Neuronal stem cell (in vitro differentiated cells): ENCODE data around the gene DENND6B.

ENCODE experiments used
- DNase-seq: peaks from one replicate; pipeline ENCODE4 v3.0.0-alpha.2; 2013; ENCODE audit warnings: low spot score
- H2AFZ ChIP-seq: one replicate; pipeline ENCODE4 v1.6.1; 2013; ENCODE audit warnings: mild to moderate bottlenecking, low read length, inconsistent platforms
- H2AK5ac ChIP-seq: 2 replicates; pipeline ENCODE4 v1.6.1; 2013; ENCODE audit warnings: low read depth, mild to moderate bottlenecking, inconsistent platforms, low read length, moderate library complexity, mixed read lengths
- H2BK120ac ChIP-seq: 2 replicates; pipeline ENCODE4 v1.6.1; 2013; ENCODE audit warnings: low read depth, mild to moderate bottlenecking, inconsistent platforms, low read length, moderate library complexity, mixed read lengths
- H2BK12ac ChIP-seq: one replicate; pipeline ENCODE4 v1.6.1; 2013; ENCODE audit warnings: low read length, inconsistent platforms
- H2BK15ac ChIP-seq: 2 replicates; pipeline ENCODE4 v1.6.1; 2013; ENCODE audit warnings: mild to moderate bottlenecking, low read length, inconsistent platforms, mixed read lengths
- H2BK5ac ChIP-seq: one replicate; pipeline ENCODE4 v1.6.1; 2013; ENCODE audit warnings: inconsistent platforms, mild to moderate bottlenecking, low read length, moderate library complexity
- H3K14ac ChIP-seq: one replicate; pipeline ENCODE4 v1.6.1; 2013; ENCODE audit warnings: low read length, inconsistent platforms
- H3K18ac ChIP-seq: 2 replicates; pipeline ENCODE4 v1.6.1; 2013; ENCODE audit warnings: low read length, inconsistent platforms
- H3K23ac ChIP-seq: 2 replicates; pipeline ENCODE4 v1.6.1; 2013; ENCODE audit warnings: low read depth, mild to moderate bottlenecking, mixed read lengths, low read length, inconsistent platforms; ENCODE audit not compliant: poor library complexity
- H3K27ac ChIP-seq: replicated peaks from 3 replicates; pipeline ENCODE4 v1.5.1; 2013; ENCODE audit warnings: low read length, inconsistent platforms
- H3K27me3 ChIP-seq, 3 experiments: 2 replicates each; pipeline ENCODE4 v1.6.1; 2013; ENCODE audit warnings: low read length in 3 of 3, mild to moderate bottlenecking in 2 of 3, inconsistent platforms in 1 of 3, low read depth in 1 of 3, mixed read lengths in 1 of 3, moderate library complexity in 1 of 3; ENCODE audit not compliant: control insufficient read depth in 3 of 3, insufficient read depth in 3 of 3
- H3K36me3 ChIP-seq, 2 donors: replicated peaks in 1 of 2; 2 replicates each; pipeline ENCODE4 v1.6.1; 2013; ENCODE audit warnings: low read length in 2 of 2; ENCODE audit not compliant: control insufficient read depth in 2 of 2, insufficient read depth in 2 of 2
- H3K4ac ChIP-seq: 2 replicates; pipeline ENCODE4 v1.6.1; 2013; ENCODE audit warnings: inconsistent platforms, mild to moderate bottlenecking, low read length, moderate library complexity
- H3K4me1 ChIP-seq, 2 donors: 1 replicate in 1 of 2; 2 replicates in 1 of 2; pipeline ENCODE4 v1.6.1; 2013; ENCODE audit warnings: low read length in 2 of 2, low read depth in 1 of 2; ENCODE audit not compliant: control insufficient read depth in 2 of 2, insufficient read depth in 1 of 2
- H3K4me2 ChIP-seq: one replicate; pipeline ENCODE4 v1.6.1; 2013; ENCODE audit warnings: mild to moderate bottlenecking, low read length, inconsistent platforms; ENCODE audit not compliant: insufficient read depth, poor library complexity, severe bottlenecking
- H3K4me3 ChIP-seq, 2 donors: 2 replicates each; pipeline ENCODE4 v1.5.1; 2013; ENCODE audit warnings: low read length in 2 of 2, mild to moderate bottlenecking in 2 of 2, inconsistent platforms in 1 of 2, moderate library complexity in 1 of 2
- H3K79me1 ChIP-seq: one replicate; pipeline ENCODE4 v1.6.1; 2013; ENCODE audit warnings: low read depth, mild to moderate bottlenecking, inconsistent platforms, low read length, moderate library complexity
- H3K9ac ChIP-seq: one replicate; pipeline ENCODE4 v1.6.1; 2013; ENCODE audit warnings: mild to moderate bottlenecking, low read depth, low read length, inconsistent platforms; ENCODE audit not compliant: poor library complexity
- H3K9me3 ChIP-seq, 2 donors: replicated peaks in 1 of 2; 2 replicates each; pipeline versions ENCODE3 to v1.6.1; 2013; ENCODE audit warnings: low read length in 2 of 2, mild to moderate bottlenecking in 2 of 2, inconsistent platforms in 1 of 2, low read depth in 1 of 2, mixed read lengths in 1 of 2, moderate library complexity in 1 of 2; ENCODE audit not compliant: control insufficient read depth in 2 of 2, insufficient read depth in 1 of 2
- H4K8ac ChIP-seq: one replicate; pipeline ENCODE4 v1.6.1; 2013; ENCODE audit warnings: low read depth, mild to moderate bottlenecking, inconsistent platforms, low read length, moderate library complexity
- H4K91ac ChIP-seq: one replicate; pipeline ENCODE4 v1.6.1; 2013; ENCODE audit warnings: low read length, low read depth, mild to moderate bottlenecking, inconsistent platforms; ENCODE audit not compliant: poor library complexity
- WGBS, 2 donors: extraction: QIAGEN DNeasy Blood & Tissue Kit; methylation state at CpG; one replicate each; pipeline ENCODE4 v1.1.7; 2013; ENCODE audit warnings: missing lambda C conversion rate in 2 of 2, mixed read lengths in 1 of 2; ENCODE audit not compliant: insufficient read length in 2 of 2, insufficient replicate concordance in 1 of 2; ENCODE audit errors: extremely low coverage in 2 of 2; 5-methylcytosine and 5-hydroxymethylcytosine counted together

The DENND6B gene

DNA sequence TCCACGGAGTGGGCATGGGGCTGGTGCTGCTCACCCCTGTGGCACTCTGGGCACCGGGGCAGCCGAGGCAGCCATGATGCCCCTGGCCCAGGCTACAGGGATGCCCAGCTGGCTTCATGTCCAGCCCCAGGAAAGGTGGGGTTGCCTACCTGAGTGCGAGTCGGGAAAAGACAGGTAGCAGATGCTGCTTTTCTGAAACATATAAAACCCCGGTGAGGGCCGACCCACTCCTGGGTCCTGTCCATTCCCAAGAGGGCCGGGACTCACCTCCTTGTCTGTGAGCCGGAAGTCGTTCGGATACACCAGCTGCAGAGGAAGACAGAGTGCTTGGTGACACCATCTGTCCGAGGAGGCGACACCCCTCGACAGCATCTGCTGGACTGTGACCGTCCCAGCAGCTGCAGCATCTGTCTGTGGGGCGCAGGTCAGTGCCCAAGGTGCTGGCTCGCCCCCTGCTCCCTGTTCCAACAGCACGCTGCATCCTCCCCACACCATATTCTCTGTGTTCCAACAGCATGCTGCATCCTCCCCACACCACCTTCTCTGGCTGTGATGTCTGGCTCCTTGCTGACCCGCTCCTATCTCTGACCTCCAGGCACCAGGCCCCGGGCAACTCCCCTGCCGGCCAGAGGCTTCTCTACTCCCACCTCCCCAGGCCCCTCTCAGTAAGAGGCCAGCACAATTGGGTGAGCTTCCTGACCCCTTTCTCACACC, 8.0 kb downstream of the DENND6B start:
- Histone ChIP-seq H2BK15ac (peak overlapping the region; percentile 37), H2AFZ (no peak overlapping the region), H3K23ac (peak overlapping the region; percentile 97), H3K27me3 (no peaks in the 10 kb centered on the region), H3K9me3 (peaks cover 0 to 2% of the 10 kb centered on the region in 2 donors), H2BK120ac (no peak overlapping the region), H3K4me2 (no peak overlapping the region), H2BK12ac (no peak overlapping the region), H4K8ac (peak overlapping the region; percentile 82), H3K79me1 (peaks cover 2% of the 10 kb centered on the region), H3K4me1 (peaks cover 0 to 5% of the 10 kb centered on the region in 2 donors), H3K4ac (no peak overlapping the region), H2BK5ac (no peak overlapping the region), H3K4me3 (no peak overlapping the region), H4K91ac (no peak overlapping the region), H3K14ac (no peak overlapping the region), H3K27ac (no peak overlapping the region), H3K36me3 (no peaks in the 10 kb centered on the region), H2AK5ac (peak overlapping the region; percentile 61), H3K9ac (peak overlapping the region; percentile 24), H3K18ac (peak overlapping the region; percentile 28)
- no peak for DNase-seq
- WGBS, 2 donors = no CpG with 5 or more reads among the region's 21 CpGs

DNA sequence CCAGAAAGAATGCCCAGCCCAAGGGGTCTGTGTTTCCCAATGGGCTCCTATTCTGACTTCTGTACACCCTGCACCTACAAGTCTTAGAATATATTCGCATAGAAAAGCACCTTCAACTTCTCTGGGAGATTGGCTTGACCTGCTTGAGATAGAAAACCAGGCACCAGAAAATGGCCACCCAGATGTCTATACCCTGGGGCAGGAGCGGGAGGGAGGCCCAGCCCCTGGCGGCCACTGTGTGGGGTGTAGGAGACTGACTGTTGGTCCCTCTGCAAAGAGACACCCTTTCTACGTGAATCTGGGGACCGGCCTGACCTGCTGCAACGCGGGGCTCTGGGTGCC, 8.5 kb downstream of the DENND6B start:
- no CpG with 5 or more reads among the region's 7 CpGs for WGBS, 2 donors
- H3K4me1 ChIP-seq = peaks cover 0 to 5% of the 10 kb centered on the region in 2 donors
- no peak overlapping the region for H3K23ac ChIP-seq
- H3K4ac ChIP-seq = no peak overlapping the region
- H3K18ac ChIP-seq = no peak overlapping the region
- no peak overlapping the region for H2BK120ac ChIP-seq
- no peak overlapping the region for H4K91ac ChIP-seq
- no peak overlapping the region for H2AFZ ChIP-seq
- peak overlapping the region; percentile 37 for H2BK15ac ChIP-seq
- no peaks in the 10 kb centered on the region for H3K36me3 ChIP-seq
- no peak overlapping the region for H2BK12ac ChIP-seq
- H3K79me1 ChIP-seq = peaks cover 2% of the 10 kb centered on the region
- no peak overlapping the region for H2BK5ac ChIP-seq
- H3K27me3 ChIP-seq = no peaks in the 10 kb centered on the region
- no peak overlapping the region for H3K4me2 ChIP-seq
- peak overlapping the region; percentile 61 for H2AK5ac ChIP-seq
- H3K9me3 ChIP-seq = peaks cover 0 to 2% of the 10 kb centered on the region in 2 donors
- no peak overlapping the region for H3K4me3 ChIP-seq
- H4K8ac ChIP-seq = no peak overlapping the region
- peak overlapping the region; percentile 24 for H3K9ac ChIP-seq
- no peak for DNase-seq
- no peak overlapping the region for H3K14ac ChIP-seq
- no peak overlapping the region for H3K27ac ChIP-seq

DNA sequence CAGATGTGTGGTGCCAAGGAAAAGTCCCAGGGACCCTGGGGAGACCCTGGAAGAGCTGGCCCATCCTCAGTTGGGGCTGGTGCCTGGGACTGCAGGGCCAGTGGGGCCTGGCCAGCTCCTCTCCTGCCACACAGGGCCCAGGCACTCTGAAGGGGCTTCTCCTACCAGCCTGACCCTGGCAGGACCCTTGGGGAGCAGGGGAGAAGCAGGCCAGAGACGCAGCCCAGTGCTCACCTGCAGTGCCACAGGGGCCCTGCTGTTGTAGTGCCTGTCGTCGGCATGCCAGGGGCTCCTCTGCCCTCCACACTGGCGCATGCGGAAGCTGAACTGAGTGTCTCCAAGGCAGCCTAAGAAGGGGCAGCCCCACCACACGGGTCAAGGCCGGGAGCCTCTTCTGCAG, 9.1 kb downstream of the DENND6B start:
- no CpG with 5 or more reads among the region's 7 CpGs for WGBS, 2 donors
- peaks cover 2% of the 10 kb centered on the region for H3K79me1 ChIP-seq
- no peaks in the 10 kb centered on the region for H3K36me3 ChIP-seq
- H2AK5ac ChIP-seq = no peak overlapping the region
- no peak overlapping the region for H3K23ac ChIP-seq
- no peak overlapping the region for H3K4ac ChIP-seq
- no peak for DNase-seq
- no peak overlapping the region for H3K4me2 ChIP-seq
- no peak overlapping the region for H4K8ac ChIP-seq
- H3K14ac ChIP-seq = peak overlapping the region; percentile 17
- no peak overlapping the region for H4K91ac ChIP-seq
- no peak overlapping the region for H2BK5ac ChIP-seq
- peaks cover 0 to 5% of the 10 kb centered on the region in 2 donors for H3K4me1 ChIP-seq
- no peak overlapping the region for H3K27ac ChIP-seq
- no peak overlapping the region for H2BK120ac ChIP-seq
- no peak overlapping the region for H2BK12ac ChIP-seq
- H2BK15ac ChIP-seq = no peak overlapping the region
- no peak overlapping the region for H2AFZ ChIP-seq
- H3K9me3 ChIP-seq = peaks cover 0 to 2% of the 10 kb centered on the region in 2 donors
- H3K9ac ChIP-seq = peak overlapping the region; percentile 44
- H3K4me3 ChIP-seq = no peak overlapping the region
- no peaks in the 10 kb centered on the region for H3K27me3 ChIP-seq
- no peak overlapping the region for H3K18ac ChIP-seq

DNA sequence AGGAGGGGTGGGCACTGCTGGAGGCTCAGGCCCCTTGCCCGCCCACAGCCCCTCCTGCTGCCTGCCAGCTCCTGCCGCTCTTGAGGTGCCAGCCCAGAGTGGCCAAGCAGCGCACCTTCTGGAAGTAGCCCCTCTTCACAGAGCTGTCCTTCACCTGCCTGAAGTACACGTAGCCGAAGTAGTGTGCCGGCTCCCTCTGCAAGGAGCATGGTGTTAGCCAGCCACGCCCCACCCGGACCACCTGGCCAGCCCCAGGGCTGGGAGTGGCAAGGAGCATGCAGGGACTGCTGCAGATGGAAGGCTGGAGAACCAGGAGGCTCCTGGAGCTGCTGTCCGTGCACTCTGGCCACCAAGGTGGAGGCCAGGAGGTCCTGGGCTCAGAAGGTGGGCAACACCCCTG, 9.6 kb downstream of the DENND6B start:
- peak overlapping the region; percentile 21 for H3K14ac ChIP-seq
- DNase-seq = no peak
- no peak overlapping the region for H4K8ac ChIP-seq
- peaks cover 2% of the 10 kb centered on the region for H3K79me1 ChIP-seq
- no peak overlapping the region for H3K4me3 ChIP-seq
- peak overlapping the region; percentile 63 for H2AK5ac ChIP-seq
- no peak overlapping the region for H4K91ac ChIP-seq
- no peak overlapping the region for H3K18ac ChIP-seq
- peak overlapping the region; percentile 95 for H3K23ac ChIP-seq
- H3K4me2 ChIP-seq = no peak overlapping the region
- H2BK120ac ChIP-seq = no peak overlapping the region
- peaks cover 0 to 2% of the 10 kb centered on the region in 2 donors for H3K9me3 ChIP-seq
- peaks cover 0 to under 1% of the 10 kb centered on the region in 2 donors for H3K36me3 ChIP-seq
- no CpG with 5 or more reads among the region's 9 CpGs for WGBS, 2 donors
- no peak overlapping the region for H2AFZ ChIP-seq
- H2BK5ac ChIP-seq = no peak overlapping the region
- H2BK15ac ChIP-seq = peak overlapping the region; percentile 89
- H3K27ac ChIP-seq = no peak overlapping the region
- no peak overlapping the region for H3K4ac ChIP-seq
- peak overlapping the region; percentile 58 for H2BK12ac ChIP-seq
- H3K27me3 ChIP-seq = no peaks in the 10 kb centered on the region
- no peak overlapping the region for H3K9ac ChIP-seq
- peaks cover 0 to 5% of the 10 kb centered on the region in 2 donors for H3K4me1 ChIP-seq
